WTC11 (cell line): ENCODE data around the gene ROR2. TPM values are rescaled to one million over a fixed set of nuclear protein-coding genes. Genes with fewer than 3 reads are reported as not detected.

Experiments
- ATAC-seq: fragments of 200-7000 bp; cut with Tn5 transposase; 2 replicates; pipeline ENCODE4 v1.10.0; 2021; ENCODE audit warnings: mild to moderate bottlenecking, moderate library complexity
- CTCF ChIA-PET: fragments of 300-600 bp; sonication (Branson Sonifier 250); formaldehyde crosslinking; loops from one replicate; lab custom pipeline; 2021; ENCODE audit warnings: antibody characterized with exemption; lab: Charles Lee
- POLR2A ChIA-PET: fragments of 350-600 bp; sonication (Branson Sonifier 250); formaldehyde crosslinking; loops from one replicate; lab custom pipeline; 2021; ENCODE audit warnings: antibody characterized with exemption; lab: Charles Lee
- DNase-seq: peaks from one replicate; pipeline ENCODE4 v3.0.0; 2021; ENCODE audit warnings: low spot score
- H3K27ac Mint-ChIP-seq: 2 replicates; pipeline ENCODE4 v1.8.0; 2021; ENCODE audit warnings: mixed read lengths
- H3K27me3 Mint-ChIP-seq: 2 replicates; pipeline ENCODE4 v1.8.0; 2021; ENCODE audit warnings: low read depth, mild to moderate bottlenecking, moderate library complexity, mixed read lengths
- H3K36me3 Mint-ChIP-seq: 2 replicates; pipeline ENCODE4 v1.8.0; 2021; ENCODE audit warnings: mixed read lengths
- H3K4me1 Mint-ChIP-seq: 2 replicates; pipeline ENCODE4 v1.8.0; 2022; ENCODE audit warnings: mixed read lengths
- H3K4me3 Mint-ChIP-seq: 2 replicates; pipeline ENCODE4 v1.8.0; 2021; ENCODE audit warnings: mild to moderate bottlenecking, moderate library complexity, mixed read lengths
- H3K9me3 Mint-ChIP-seq: 2 replicates; pipeline ENCODE4 v1.8.0; 2021; ENCODE audit warnings: mixed read lengths
- EMX1 ChIP-seq: fragments of 250-450 bp; sonication (Bioruptor Pico); IDR thresholded peaks from 2 replicates; pipeline ENCODE4 v1.8.0; 2021; ENCODE audit warnings: mild to moderate bottlenecking
- ESRRA ChIP-seq: sonication (generic); formaldehyde crosslinking; IDR thresholded peaks from 2 replicates; pipeline ENCODE4 v1.8.1; 2022; ENCODE audit warnings: mild to moderate bottlenecking, missing genetic modification reagents, borderline replicate concordance
- FOXJ3 ChIP-seq: sonication (generic); formaldehyde crosslinking; IDR thresholded peaks from 2 replicates; pipeline ENCODE4 v1.9.0; 2021; ENCODE audit warnings: missing genetic modification reagents, mild to moderate bottlenecking, borderline replicate concordance
- FOXP1 ChIP-seq: sonication (generic); formaldehyde crosslinking; IDR thresholded peaks from 2 replicates; pipeline ENCODE4 v1.8.0; 2022; ENCODE audit warnings: missing genetic modification reagents, mild to moderate bottlenecking, moderate library complexity, borderline replicate concordance
- JAZF1 ChIP-seq: fragments of 250-450 bp; sonication (Bioruptor Pico); IDR thresholded peaks from 2 replicates; pipeline ENCODE4 v1.9.0; 2021; ENCODE audit warnings: moderate library complexity, mild to moderate bottlenecking, inconsistent platforms
- JUN ChIP-seq: sonication (generic); formaldehyde crosslinking; IDR thresholded peaks from 2 replicates; pipeline ENCODE4 v1.8.0; 2023; ENCODE audit warnings: mild to moderate bottlenecking, missing genetic modification reagents
- MYBL2 ChIP-seq: sonication (generic); formaldehyde crosslinking; IDR thresholded peaks from 2 replicates; pipeline ENCODE4 v1.8.1; 2023; ENCODE audit warnings: mild to moderate bottlenecking, moderate library complexity, missing genetic modification reagents
- NFATC4 ChIP-seq: fragments of 250-450 bp; sonication (Bioruptor Pico); IDR thresholded peaks from 2 replicates; pipeline ENCODE4 v1.9.0; 2021; ENCODE audit warnings: mild to moderate bottlenecking
- NFYB ChIP-seq: sonication (generic); formaldehyde crosslinking; conservative IDR thresholded peaks from 2 replicates; pipeline ENCODE4 v1.8.0; 2022; ENCODE audit warnings: low read depth, missing genetic modification reagents
- TEAD4 ChIP-seq: sonication (generic); formaldehyde crosslinking; IDR thresholded peaks from 2 replicates; pipeline ENCODE4 v1.8.0; 2022; ENCODE audit warnings: mild to moderate bottlenecking, missing genetic modification reagents
- TP53 ChIP-seq: sonication (generic); formaldehyde crosslinking; IDR thresholded peaks from 2 replicates; pipeline ENCODE4 v1.8.1; 2023; ENCODE audit warnings: mild to moderate bottlenecking, missing genetic modification reagents
- ZNF232 ChIP-seq: sonication (generic); formaldehyde crosslinking; IDR thresholded peaks from 2 replicates; pipeline ENCODE4 v1.8.0; 2022; ENCODE audit warnings: mild to moderate bottlenecking, missing genetic modification reagents
- ZNF416 ChIP-seq: fragments of 250-450 bp; sonication (Bioruptor Pico); IDR thresholded peaks from 2 replicates; pipeline ENCODE4 v1.9.0; 2021; ENCODE audit warnings: mild to moderate bottlenecking, inconsistent platforms
- total RNA-seq: library from RNA; stranded (reverse); gene quantifications from 3 replicates; pipeline ENCODE4 v1.2.3, GENCODE V29; 2021
- TF ChIP-seq, protein P1 (sequence below): fragments of 250-450 bp; sonication (Bioruptor Pico); IDR thresholded peaks from 2 replicates; pipeline ENCODE4 v1.9.0; 2021; ENCODE audit warnings: mild to moderate bottlenecking
- TF ChIP-seq, protein P2 (sequence below): fragments of 250-450 bp; sonication (Bioruptor Pico); IDR thresholded peaks from 2 replicates; pipeline ENCODE4 v1.9.0; 2021; ENCODE audit warnings: mild to moderate bottlenecking, borderline replicate concordance
- TF ChIP-seq, protein P3 (sequence below): sonication (generic); formaldehyde crosslinking; IDR thresholded peaks from 2 replicates; pipeline ENCODE4 v1.8.1; 2022; ENCODE audit warnings: low read depth, mild to moderate bottlenecking, moderate library complexity, missing genetic modification reagents, borderline replicate concordance
- TF ChIP-seq, protein P4 (sequence below): sonication (generic); formaldehyde crosslinking; conservative IDR thresholded peaks from 2 replicates; pipeline ENCODE4 v1.8.1; 2022; ENCODE audit warnings: mild to moderate bottlenecking, missing genetic modification reagents
- TF ChIP-seq, protein P5 (sequence below): fragments of 200-600 bp; IDR thresholded peaks from 2 replicates; pipeline ENCODE4 v1.8.0; 2022; ENCODE audit warnings: antibody characterized with exemption
- TF ChIP-seq, protein P6 (sequence below): sonication (generic); formaldehyde crosslinking; IDR thresholded peaks from 2 replicates; pipeline ENCODE4 v1.8.1; 2022; ENCODE audit warnings: missing genetic modification reagents, borderline replicate concordance

Gene ROR2
- total RNA-seq, 1 experiment from 2014 or later, result 19.8 TPM

DNA sequence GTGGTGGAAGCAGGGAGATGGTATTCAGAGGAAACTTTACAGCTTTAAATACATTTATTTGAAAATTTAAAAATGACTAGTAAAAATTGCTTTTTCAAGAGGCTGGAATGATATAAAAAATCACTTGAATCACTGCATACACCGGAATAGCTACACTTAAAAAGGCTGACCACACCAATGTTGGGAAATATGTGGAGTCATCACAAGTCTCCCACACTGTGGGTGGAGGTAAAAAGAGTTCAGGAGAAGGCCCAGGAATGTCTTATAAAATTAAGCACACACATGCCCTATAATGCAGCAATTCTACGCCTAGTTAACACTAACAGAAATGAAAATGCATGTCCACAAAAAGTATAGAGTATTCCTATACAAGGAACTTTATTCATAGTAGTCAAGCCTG lies 198.1 kb downstream of the ROR2 start (continued):
- TF ChIP-seq, protein P1, sequence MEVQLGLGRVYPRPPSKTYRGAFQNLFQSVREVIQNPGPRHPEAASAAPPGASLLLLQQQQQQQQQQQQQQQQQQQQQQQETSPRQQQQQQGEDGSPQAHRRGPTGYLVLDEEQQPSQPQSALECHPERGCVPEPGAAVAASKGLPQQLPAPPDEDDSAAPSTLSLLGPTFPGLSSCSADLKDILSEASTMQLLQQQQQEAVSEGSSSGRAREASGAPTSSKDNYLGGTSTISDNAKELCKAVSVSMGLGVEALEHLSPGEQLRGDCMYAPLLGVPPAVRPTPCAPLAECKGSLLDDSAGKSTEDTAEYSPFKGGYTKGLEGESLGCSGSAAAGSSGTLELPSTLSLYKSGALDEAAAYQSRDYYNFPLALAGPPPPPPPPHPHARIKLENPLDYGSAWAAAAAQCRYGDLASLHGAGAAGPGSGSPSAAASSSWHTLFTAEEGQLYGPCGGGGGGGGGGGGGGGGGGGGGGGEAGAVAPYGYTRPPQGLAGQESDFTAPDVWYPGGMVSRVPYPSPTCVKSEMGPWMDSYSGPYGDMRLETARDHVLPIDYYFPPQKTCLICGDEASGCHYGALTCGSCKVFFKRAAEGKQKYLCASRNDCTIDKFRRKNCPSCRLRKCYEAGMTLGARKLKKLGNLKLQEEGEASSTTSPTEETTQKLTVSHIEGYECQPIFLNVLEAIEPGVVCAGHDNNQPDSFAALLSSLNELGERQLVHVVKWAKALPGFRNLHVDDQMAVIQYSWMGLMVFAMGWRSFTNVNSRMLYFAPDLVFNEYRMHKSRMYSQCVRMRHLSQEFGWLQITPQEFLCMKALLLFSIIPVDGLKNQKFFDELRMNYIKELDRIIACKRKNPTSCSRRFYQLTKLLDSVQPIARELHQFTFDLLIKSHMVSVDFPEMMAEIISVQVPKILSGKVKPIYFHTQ (CRISPR knock-in tag), result no peak
- TF ChIP-seq TP53 (CRISPR knock-in tag) (no peak), ZNF232 (CRISPR knock-in tag) (no peak), ZNF416 (no peak), MYBL2 (CRISPR knock-in tag) (no peak)
- TF ChIP-seq, protein P2, sequence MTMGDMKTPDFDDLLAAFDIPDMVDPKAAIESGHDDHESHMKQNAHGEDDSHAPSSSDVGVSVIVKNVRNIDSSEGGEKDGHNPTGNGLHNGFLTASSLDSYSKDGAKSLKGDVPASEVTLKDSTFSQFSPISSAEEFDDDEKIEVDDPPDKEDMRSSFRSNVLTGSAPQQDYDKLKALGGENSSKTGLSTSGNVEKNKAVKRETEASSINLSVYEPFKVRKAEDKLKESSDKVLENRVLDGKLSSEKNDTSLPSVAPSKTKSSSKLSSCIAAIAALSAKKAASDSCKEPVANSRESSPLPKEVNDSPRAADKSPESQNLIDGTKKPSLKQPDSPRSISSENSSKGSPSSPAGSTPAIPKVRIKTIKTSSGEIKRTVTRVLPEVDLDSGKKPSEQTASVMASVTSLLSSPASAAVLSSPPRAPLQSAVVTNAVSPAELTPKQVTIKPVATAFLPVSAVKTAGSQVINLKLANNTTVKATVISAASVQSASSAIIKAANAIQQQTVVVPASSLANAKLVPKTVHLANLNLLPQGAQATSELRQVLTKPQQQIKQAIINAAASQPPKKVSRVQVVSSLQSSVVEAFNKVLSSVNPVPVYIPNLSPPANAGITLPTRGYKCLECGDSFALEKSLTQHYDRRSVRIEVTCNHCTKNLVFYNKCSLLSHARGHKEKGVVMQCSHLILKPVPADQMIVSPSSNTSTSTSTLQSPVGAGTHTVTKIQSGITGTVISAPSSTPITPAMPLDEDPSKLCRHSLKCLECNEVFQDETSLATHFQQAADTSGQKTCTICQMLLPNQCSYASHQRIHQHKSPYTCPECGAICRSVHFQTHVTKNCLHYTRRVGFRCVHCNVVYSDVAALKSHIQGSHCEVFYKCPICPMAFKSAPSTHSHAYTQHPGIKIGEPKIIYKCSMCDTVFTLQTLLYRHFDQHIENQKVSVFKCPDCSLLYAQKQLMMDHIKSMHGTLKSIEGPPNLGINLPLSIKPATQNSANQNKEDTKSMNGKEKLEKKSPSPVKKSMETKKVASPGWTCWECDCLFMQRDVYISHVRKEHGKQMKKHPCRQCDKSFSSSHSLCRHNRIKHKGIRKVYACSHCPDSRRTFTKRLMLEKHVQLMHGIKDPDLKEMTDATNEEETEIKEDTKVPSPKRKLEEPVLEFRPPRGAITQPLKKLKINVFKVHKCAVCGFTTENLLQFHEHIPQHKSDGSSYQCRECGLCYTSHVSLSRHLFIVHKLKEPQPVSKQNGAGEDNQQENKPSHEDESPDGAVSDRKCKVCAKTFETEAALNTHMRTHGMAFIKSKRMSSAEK (CRISPR knock-in tag), result no peak

DNA sequence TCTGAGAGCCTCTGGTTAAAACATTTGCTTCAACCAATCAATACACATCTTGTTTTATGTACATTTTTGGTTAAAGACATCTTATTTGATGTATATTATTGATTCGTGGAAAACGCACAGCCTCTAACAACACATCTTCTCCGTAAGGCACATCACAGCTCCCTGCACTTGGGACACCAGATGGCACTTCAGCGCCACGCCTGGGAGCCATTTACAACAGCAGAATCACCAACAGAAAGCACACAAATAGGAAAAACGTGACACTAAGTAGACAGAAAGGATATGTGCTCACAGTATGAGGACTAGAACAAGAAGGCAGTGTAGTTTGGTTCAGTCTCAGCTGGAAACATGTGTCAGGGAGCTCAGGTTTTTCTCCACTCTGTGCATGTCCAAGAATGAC lies 199.7 kb downstream of the ROR2 start:
- ChIA-PET POLR2A (no interaction called here), CTCF (interaction anchor here (1.1 to 1.8 kb wide), 2 partner anchors 8 to 200 kb away, joined by 3 to 5 read pairs; no protein-coding TSS in a partner anchor)
- DNase-seq (no peak), ATAC-seq (no peak)
- no peak for TF ChIP-seq FOXP1 (CRISPR knock-in tag)
- no peak for TF ChIP-seq NFYB (CRISPR knock-in tag)
- TF ChIP-seq ESRRA (CRISPR knock-in tag), result no peak
- TF ChIP-seq EMX1 (CRISPR knock-in tag), result no peak
- TF ChIP-seq, protein P3, sequence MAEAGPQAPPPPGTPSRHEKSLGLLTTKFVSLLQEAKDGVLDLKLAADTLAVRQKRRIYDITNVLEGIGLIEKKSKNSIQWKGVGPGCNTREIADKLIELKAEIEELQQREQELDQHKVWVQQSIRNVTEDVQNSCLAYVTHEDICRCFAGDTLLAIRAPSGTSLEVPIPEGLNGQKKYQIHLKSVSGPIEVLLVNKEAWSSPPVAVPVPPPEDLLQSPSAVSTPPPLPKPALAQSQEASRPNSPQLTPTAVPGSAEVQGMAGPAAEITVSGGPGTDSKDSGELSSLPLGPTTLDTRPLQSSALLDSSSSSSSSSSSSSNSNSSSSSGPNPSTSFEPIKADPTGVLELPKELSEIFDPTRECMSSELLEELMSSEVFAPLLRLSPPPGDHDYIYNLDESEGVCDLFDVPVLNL, result no peak
- no peak for TF ChIP-seq JUN (CRISPR knock-in tag)
- no peak for TF ChIP-seq JAZF1 (CRISPR knock-in tag)
- no peak for TF ChIP-seq FOXJ3 (CRISPR knock-in tag)
- TF ChIP-seq, protein P4, sequence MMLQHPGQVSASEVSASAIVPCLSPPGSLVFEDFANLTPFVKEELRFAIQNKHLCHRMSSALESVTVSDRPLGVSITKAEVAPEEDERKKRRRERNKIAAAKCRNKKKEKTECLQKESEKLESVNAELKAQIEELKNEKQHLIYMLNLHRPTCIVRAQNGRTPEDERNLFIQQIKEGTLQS (CRISPR knock-in tag), result no peak
- TF ChIP-seq NFATC4 (CRISPR knock-in tag), result no peak
- Mint-ChIP-seq H3K9me3 (no peaks in the 10 kb centered on the region), H3K4me1 (no peaks in the 10 kb centered on the region), H3K27me3 (no peaks in the 10 kb centered on the region), H3K27ac (no peak overlapping the region), H3K4me3 (no peak overlapping the region), H3K36me3 (no peaks in the 10 kb centered on the region)

DNA sequence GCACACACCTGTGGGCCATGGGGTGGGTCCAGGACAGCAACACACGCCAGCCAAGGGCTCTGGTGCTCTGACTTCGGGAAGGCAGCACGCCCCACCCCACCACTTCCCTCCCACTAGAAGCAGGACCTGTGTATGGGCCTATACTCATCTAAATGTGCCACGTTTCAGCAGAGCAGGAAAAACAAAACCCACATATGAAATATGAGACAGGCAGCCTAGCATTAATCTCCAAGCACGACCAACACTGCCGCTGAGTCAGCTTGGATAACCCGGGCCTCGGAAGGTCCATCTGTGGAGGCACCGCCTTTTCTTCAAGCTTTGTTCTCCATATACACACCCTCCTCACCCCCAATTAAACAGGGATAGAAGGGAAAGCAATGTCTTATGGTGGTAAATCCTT lies 203.1 kb downstream of the ROR2 start:
- Mint-ChIP-seq H3K9me3 (no peaks in the 10 kb centered on the region), H3K4me1 (no peaks in the 10 kb centered on the region), H3K36me3 (no peaks in the 10 kb centered on the region), H3K27ac (no peak overlapping the region), H3K27me3 (no peaks in the 10 kb centered on the region), H3K4me3 (no peak overlapping the region)
- ChIA-PET POLR2A (no interaction called here), CTCF (interaction anchor here (1.3 kb wide), 1 partner anchor 13 kb away, joined by 4 read pairs; no protein-coding TSS in a partner anchor)
- DNase-seq (no peak), ATAC-seq (no peak)
- no peak for TF ChIP-seq TEAD4 (CRISPR knock-in tag)
- TF ChIP-seq, protein P5, sequence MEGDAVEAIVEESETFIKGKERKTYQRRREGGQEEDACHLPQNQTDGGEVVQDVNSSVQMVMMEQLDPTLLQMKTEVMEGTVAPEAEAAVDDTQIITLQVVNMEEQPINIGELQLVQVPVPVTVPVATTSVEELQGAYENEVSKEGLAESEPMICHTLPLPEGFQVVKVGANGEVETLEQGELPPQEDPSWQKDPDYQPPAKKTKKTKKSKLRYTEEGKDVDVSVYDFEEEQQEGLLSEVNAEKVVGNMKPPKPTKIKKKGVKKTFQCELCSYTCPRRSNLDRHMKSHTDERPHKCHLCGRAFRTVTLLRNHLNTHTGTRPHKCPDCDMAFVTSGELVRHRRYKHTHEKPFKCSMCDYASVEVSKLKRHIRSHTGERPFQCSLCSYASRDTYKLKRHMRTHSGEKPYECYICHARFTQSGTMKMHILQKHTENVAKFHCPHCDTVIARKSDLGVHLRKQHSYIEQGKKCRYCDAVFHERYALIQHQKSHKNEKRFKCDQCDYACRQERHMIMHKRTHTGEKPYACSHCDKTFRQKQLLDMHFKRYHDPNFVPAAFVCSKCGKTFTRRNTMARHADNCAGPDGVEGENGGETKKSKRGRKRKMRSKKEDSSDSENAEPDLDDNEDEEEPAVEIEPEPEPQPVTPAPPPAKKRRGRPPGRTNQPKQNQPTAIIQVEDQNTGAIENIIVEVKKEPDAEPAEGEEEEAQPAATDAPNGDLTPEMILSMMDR, result no peak
- TF ChIP-seq, protein P6, sequence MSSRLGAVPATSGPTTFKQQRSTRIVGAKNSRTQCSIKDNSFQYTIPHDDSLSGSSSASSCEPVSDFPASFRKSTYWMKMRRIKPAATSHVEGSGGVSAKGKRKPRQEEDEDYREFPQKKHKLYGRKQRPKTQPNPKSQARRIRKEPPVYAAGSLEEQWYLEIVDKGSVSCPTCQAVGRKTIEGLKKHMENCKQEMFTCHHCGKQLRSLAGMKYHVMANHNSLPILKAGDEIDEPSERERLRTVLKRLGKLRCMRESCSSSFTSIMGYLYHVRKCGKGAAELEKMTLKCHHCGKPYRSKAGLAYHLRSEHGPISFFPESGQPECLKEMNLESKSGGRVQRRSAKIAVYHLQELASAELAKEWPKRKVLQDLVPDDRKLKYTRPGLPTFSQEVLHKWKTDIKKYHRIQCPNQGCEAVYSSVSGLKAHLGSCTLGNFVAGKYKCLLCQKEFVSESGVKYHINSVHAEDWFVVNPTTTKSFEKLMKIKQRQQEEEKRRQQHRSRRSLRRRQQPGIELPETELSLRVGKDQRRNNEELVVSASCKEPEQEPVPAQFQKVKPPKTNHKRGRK, result no peak
- no peak for TF ChIP-seq FOXP1 (CRISPR knock-in tag)
- no peak for TF ChIP-seq ESRRA (CRISPR knock-in tag)
